ENCODE measurements around the gene PELI2.

- TF ChIP-seq, protein P1, sequence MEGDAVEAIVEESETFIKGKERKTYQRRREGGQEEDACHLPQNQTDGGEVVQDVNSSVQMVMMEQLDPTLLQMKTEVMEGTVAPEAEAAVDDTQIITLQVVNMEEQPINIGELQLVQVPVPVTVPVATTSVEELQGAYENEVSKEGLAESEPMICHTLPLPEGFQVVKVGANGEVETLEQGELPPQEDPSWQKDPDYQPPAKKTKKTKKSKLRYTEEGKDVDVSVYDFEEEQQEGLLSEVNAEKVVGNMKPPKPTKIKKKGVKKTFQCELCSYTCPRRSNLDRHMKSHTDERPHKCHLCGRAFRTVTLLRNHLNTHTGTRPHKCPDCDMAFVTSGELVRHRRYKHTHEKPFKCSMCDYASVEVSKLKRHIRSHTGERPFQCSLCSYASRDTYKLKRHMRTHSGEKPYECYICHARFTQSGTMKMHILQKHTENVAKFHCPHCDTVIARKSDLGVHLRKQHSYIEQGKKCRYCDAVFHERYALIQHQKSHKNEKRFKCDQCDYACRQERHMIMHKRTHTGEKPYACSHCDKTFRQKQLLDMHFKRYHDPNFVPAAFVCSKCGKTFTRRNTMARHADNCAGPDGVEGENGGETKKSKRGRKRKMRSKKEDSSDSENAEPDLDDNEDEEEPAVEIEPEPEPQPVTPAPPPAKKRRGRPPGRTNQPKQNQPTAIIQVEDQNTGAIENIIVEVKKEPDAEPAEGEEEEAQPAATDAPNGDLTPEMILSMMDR (IDR thresholded peaks at IDR 0.05): no peak
- no peak for TF ChIP-seq POLR2A (IDR thresholded peaks at IDR 0.05)
- TF ChIP-seq EP300 (IDR thresholded peaks at IDR 0.05): no peak
These were observed 156.3 kb downstream of the PELI2 start for GRCh38 chr14:56274556-56274955.

Measured in ovary (tissue), 3 donors.